PC-3 (cell line): ENCODE data around the gene NOL9.

Experiments
- CTCF ChIP-seq: fragments of 300-600 bp; sonication (generic); conservative IDR thresholded peaks from 2 replicates; pipeline ENCODE4 v1.5.1; 2017; ENCODE audit warnings: antibody characterized with exemption, low read depth, mild to moderate bottlenecking, low read length
- EZH2 ChIP-seq: fragments of 300-600 bp; sonication (generic); IDR thresholded peaks from one replicate; pipeline ENCODE4 v1.6.1; 2017; ENCODE audit warnings: antibody characterized with exemption, mild to moderate bottlenecking, low read length; ENCODE audit not compliant: unreplicated experiment

GRCh38 chr1:6495540-6496364 is 58.6 kb downstream of the NOL9 start:
- TF ChIP-seq CTCF, result no peak
- no peak for TF ChIP-seq EZH2
